ENCODE results near the gene RNF150.

- TF ChIP-seq, protein P1, sequence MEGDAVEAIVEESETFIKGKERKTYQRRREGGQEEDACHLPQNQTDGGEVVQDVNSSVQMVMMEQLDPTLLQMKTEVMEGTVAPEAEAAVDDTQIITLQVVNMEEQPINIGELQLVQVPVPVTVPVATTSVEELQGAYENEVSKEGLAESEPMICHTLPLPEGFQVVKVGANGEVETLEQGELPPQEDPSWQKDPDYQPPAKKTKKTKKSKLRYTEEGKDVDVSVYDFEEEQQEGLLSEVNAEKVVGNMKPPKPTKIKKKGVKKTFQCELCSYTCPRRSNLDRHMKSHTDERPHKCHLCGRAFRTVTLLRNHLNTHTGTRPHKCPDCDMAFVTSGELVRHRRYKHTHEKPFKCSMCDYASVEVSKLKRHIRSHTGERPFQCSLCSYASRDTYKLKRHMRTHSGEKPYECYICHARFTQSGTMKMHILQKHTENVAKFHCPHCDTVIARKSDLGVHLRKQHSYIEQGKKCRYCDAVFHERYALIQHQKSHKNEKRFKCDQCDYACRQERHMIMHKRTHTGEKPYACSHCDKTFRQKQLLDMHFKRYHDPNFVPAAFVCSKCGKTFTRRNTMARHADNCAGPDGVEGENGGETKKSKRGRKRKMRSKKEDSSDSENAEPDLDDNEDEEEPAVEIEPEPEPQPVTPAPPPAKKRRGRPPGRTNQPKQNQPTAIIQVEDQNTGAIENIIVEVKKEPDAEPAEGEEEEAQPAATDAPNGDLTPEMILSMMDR (conservative IDR thresholded peaks at IDR 0.05; ENCODE audit: low read depth, low read length): no peak
- no peak for TF ChIP-seq POLR2A (IDR thresholded peaks at IDR 0.05; ENCODE audit: low read depth, low read length)
- no peak for TF ChIP-seq RCOR1 (IDR thresholded peaks at IDR 0.05; ENCODE audit: insufficient replicate concordance, low read length)
- TF ChIP-seq MAZ (IDR thresholded peaks at IDR 0.05; ENCODE audit: borderline replicate concordance, low read depth, low read length): no peak
- no peak for TF ChIP-seq SMC3 (IDR thresholded peaks at IDR 0.05; ENCODE audit: low read depth, low read length)
- TF ChIP-seq CHD1 (IDR thresholded peaks at IDR 0.05; ENCODE audit: low read depth, low read length): no peak
- TF ChIP-seq USF2 (IDR thresholded peaks at IDR 0.05; ENCODE audit: low read depth, low read length): no peak
Observed at GRCh38 chr4:141045848-141046247, 87.4 kb downstream of the RNF150 start.
